HG03060 (cell line): ENCODE measurements around the gene PHLDB1.

Source experiments
- ATAC-seq: cut with Tn5 transposase; IDR thresholded peaks from one replicate; pipeline ENCODE4 v1.9.1; 2021; ENCODE audit warnings: low read depth, moderate number of reproducible peaks; ENCODE audit not compliant: unreplicated experiment

The PHLDB1 gene

GRCh38 chr11:118621784-118622375, 14.5 kb downstream of the PHLDB1 start:
- no peak for ATAC-seq

DNA sequence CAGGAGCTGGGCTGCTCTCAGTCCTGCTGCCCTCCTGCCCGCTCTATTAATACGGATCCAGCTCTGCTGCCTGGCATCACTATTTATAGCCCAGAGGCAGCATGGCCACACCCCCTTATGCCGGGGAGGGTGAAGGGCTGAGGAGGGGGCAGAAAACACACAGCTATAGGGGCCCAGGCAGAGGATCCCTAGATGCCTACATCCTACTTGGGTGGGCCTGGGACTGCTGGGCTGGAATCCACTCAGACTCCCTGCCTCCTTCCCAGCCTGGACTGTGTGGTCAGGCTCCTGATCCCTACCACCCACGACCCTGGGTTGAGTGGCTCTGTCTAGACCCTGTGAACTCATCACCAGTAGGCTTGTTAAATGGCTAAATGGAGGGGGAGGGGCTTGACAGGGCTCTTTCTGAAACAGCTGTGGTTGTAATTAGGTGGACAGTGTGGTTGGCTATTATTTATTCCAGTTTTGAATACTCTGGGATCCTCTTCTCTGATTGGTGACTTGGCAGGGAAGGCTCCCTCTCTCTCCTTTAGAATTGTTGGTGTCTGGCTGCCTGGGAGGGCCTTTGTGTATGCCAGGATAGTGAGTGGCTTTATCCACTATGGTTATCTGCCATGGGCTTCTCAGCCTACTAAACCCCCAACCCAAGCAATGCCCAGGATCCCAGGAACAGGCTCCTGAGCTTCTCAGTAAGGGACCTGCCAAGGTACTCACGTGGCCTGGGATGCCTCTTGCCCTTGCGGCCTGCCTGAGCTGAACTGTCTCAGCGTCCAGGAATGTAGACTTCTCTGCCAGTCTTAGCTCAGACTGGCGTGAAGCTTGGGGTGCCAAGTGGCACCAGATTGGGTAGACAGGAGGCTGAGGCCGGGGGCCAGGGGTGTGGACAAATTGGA, 15.2 kb downstream of the PHLDB1 start:
- no peak for ATAC-seq

DNA sequence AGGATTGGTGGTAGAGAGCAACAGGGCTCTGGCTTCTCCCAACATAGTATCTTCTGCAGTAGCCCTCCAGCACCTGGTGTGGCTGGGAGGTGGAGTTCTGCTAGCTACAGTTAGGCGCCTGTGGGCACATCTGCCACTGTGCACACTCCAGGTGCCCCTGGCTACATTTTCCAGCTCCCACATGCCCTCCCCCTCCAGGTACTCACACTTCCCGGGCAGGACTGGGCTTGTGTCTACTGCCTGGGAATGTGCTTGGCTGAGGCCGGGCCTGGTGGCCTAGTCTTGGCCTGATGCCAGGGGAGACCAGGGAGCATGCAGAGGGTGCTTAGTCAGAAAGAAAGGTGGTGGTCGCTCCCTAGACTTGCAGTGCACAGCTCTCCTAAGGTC, 15.8 kb downstream of the PHLDB1 start:
- no peak for ATAC-seq

- no peak for ATAC-seq
Observed at GRCh38 chr11:118625036-118625690, 17.7 kb downstream of the PHLDB1 start.

DNA sequence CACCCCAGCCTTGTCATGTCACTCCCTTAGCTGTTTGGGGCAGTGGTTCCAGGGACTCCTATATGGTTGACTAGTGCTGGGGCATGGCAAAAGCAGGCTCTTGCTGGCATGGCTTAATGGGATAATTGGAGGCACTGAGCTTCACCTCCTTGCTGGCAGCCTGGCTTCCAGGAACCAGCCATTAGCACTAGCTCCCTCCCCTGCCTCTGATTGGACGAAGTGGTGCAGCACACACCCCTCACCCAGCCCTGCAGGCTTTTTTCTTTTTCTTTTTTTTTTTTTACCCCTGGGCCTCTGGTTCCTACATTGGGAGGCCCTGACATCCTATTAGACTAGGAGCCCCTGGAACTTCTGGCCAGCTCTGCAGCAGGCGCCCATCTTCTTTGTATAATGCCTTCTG, 18.6 kb downstream of the PHLDB1 start:
- no peak for ATAC-seq

DNA sequence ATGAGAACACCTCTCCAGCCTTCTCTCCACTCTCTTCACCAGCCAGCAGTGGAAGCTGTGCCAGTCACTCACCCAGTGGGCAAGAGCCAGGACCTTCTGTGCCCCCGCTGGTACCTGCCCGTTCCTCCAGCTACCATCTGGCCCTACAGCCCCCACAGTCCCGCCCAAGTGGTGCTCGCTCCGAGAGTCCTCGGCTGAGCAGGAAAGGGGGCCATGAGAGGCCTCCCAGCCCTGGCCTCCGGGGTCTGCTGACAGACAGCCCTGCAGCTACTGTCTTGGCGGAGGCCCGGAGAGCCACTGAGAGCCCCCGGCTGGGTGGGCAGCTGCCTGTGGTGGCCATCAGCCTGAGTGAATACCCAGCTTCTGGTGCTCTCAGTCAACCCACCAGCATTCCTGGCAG, 20.2 kb downstream of the PHLDB1 start:
- no peak for ATAC-seq

- no peak for ATAC-seq
Observed at GRCh38 chr11:118628031-118628430, 20.6 kb downstream of the PHLDB1 start.

- ATAC-seq: no peak
Observed at GRCh38 chr11:118628432-118628831, 21.0 kb downstream of the PHLDB1 start.

DNA sequence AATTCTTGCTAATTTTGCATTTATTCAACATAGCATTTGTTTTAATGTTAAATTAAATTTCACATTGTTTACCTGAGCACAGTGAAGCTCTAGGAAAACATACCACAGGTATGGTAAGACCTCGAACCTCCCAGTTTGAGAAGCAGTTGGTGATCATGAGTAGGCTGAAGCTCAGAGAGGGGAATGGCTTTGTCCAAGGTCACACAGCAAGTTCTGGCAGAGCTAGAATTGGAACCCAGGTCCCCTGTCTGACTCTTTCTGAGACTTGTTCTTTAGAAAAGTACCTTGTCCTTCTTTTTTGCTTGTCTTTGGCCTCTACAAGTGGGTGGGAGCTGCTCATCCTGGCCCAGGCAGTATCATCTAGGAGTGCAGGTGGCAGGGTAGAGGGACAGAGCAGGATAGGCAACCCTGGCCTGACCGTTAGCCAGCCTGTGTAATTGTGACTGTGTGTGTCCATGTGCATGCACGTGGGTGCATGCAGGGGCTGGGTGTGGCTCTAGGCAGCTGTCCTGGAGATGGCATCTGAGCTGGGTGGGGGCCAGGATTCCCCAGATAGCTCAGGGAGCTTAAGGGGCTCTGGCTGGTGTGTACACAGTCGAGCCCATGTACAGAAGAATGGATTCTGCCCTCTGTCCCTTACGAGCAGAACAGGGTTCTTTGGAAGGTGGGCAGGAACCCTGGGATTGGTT, 21.6 kb downstream of the PHLDB1 start:
- ATAC-seq: no peak

DNA sequence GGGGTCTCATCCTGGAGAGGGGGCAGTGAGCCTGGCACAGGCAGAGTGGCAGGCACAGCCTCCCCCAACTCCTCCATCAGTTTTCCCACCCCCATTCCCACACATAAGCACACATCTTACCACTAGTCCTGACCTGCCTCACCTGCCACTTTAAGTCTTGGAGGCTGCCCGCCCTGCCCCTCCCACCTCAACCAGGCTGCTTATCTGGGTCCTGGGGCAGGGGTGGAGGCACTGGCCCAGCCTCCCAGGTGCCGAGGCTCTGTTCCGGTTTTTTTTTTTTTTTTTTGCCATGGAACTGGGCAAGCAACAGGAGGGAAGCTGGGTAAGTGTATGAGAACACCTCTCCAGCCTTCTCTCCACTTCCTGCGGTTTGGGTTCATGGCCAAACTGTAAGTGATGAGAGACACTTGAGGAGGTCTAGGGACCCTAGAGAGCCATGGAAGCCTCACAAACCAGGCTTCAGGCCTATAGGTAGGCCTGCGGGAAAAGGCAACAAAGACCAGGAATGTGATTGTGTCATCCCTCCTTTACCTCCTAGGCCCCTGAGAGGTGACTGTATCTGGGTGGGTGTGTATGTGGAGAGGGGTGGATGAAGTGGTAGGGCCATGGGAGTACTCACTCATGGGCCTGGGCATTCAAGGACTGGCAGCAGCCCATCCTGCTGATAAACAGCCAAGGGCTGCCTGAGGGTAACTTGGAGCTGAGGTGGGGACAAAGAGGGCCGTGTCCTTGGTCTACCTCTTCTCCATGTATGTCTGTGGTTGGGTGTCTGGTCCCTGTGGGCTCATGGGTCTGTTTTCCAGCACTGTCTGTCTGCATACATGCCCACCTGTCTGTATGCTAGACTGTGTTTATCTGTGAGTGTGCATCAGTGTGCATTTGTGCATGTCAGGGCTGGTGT, 22.6 kb downstream of the PHLDB1 start:
- ATAC-seq: no peak

DNA sequence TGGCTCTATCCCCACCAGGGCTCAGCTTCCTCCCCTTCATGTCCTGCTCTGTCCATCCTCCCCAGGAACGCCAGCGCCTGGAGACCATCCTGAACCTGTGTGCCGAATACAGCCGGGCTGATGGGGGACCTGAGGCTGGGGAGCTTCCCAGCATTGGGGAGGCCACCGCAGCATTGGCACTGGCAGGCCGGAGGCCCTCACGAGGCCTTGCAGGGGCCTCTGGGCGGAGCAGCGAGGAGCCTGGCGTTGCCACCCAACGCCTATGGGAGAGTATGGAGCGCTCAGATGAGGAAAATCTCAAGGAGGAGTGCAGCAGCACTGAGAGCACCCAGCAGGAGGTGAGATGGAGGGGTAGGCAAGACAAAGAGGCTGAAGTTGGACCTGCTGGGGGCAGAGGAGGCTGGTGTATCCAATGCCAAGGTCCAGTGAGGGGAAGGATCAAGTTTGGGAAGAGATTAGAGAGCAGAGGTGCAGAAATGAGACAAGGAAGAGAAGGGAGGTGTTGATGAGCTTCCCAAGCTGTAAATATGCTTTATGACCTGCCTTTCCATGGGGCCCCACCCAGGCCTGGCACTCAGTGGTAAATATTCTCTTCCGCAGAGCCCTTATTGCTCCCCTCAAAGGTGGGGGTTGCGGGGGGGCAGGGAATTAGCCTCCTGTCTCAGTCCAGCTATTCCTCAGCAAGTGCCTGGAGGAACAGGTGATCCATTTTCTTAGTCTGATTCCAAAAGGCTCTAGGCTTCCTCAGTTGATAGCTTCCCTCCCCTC, 23.9 kb downstream of the PHLDB1 start:
- ATAC-seq: no peak

DNA sequence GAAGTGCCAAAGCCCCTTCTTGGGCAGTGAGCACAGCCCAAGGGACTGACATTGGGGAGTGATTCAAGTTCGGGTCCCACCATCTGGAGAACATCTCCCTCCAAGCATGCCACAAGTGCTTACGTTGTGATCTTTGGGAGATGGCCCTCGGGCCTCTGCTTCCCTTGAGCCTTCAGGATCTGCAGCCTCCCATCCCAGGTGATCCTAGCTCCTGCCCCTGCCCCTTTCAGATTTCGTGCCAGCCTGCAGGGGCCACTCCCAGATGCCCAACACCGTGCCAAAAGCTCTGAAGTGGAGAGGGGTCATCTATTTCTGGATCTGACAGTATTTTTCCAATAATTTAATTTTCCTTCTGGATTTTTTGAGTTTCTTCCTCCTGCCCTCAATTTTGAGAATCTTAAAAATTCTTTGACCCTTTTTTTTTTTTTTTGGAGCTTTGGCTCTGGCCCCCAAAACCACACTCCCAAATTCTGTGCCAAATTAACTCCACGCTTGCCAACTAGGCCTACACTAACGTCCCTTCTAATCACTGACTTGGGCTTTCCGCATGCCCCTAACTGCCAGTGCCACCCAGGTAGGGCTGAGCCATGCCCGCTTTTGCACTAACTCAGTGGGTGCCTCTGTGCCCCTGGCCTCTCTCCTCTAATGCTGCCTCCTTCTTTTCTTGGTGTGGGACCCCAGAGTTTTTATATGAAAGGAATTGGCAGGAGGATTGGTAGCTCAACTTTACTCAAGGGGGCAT, 25.3 kb downstream of the PHLDB1 start:
- no peak for ATAC-seq

DNA sequence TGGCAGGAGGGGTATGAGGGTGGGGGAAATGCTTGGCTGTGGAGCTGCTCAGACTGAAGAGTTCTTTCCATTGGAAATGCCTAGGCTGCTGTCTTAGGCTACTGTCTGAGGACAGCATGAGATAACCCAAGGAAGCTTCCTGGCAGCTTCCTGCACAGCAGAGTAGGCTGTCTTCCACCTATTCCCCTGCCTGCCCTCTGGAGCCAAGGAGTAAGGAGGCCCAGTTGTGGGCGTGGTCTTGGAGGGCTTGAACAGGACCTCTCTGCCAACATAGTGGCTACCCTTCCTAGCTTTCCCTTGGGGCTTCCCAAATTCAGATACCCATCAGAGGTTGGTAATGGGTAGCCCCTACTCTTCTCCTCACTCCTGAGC, 25.9 kb downstream of the PHLDB1 start:
- ATAC-seq: no peak

DNA sequence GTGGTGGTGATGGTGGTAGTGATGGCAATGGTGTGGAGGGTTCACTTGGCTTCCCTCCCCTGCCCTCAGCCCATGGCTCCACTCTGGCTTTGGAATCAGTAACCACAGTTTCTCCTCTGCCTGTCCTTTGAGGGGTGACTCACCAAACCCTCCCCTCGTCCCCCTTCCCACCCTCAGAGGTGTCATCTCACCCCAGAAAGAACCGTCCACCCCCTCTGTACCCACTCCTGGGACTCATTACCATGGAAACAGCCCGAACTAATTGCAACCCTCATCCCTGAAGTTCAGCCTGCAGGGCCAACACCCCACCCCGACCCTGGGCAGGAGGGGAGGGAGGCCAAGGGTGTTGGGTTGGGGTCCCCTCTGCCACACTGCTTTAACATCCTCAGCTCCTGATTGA, 26.6 kb downstream of the PHLDB1 start:
- ATAC-seq: no peak

DNA sequence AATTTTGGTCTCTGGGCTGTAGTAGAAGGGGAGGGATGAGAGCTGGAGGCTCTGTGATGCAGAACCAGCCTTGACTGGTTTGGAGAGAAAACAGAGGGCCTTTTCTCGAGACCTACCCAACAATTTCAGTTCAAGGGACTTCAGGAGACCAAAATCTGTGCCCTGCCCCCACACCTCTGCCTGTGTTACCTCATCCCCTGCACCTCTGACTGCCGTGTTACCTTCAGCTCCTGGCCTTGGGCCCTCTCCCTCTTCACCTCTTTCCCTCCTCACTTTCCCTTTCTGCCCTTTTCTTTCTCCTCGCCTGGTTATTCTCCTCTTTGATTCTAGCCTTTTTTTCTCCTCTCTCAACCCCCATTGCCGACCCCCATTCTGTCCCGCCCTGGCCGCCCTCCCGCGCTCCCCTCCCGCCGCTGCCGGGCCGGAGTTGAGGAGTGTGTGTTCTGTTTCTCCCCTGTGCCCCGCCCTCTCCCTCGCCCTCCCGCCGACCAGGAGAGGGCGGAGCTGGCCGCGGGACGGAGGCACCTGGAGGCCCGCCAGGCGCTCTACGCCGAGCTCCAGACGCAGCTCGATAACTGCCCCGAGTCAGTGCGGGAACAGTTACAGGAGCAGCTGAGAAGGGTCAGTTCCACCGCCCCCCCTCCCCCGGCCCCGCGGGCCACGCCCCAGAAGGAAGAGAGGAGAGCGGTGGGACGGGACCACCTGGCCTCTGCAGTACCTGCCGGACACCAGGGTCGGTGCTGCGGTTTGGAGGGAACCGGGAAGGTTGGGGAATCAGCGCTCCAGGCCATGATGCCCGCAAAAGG, 27.2 kb downstream of the PHLDB1 start:
- ATAC-seq: no peak

DNA sequence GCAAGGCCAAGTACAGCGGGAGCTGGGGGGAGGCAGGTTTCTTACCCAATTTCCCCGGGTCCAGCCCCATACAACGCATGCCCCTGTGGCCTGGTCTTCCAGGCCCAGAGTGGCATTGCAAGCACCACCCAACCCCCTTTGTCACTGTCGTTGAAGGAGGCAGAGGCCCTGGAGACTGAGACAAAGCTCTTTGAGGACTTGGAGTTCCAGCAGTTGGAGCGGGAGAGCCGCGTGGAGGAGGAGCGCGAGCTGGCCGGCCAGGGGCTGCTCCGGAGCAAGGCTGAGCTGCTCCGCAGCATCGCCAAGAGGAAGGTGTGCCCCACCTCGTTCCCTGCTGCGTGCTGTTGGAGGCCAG, 27.8 kb downstream of the PHLDB1 start:
- ATAC-seq: no peak

DNA sequence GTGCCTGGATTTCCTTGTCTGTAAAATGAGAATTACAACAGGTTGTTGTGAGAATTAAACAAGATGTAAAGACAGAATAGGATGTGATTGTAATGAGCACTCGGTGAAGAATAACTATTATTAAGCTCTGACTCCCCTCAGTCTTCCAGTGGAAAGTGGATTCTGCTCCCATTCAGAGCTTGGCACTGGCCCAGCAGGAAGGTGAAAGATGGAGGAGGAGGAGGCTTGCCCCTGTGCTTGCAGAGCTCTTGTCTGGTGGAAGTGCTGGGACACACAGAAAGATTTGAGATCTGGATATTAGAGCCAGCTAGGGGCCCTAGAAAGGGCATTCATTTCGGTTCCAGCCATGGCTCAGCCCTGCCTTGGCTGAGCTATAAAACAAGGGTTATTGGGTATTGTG, 28.2 kb downstream of the PHLDB1 start:
- ATAC-seq: no peak
